Kidney capillary endothelial cell (primary cell): ENCODE results near the gene ZBTB21.
"Not testable (repeated sequence)": the region's sequence is repeated elsewhere in the genome, so short reads cannot be mapped to it uniquely, and the experiment has no call there.

Experiments used
- DNase-seq: peaks from one replicate; pipeline ENCODE4 v3.0.0-alpha.2; 2018; ENCODE audit warnings: low spot score

The ZBTB21 gene

GRCh38 chr21:41952568-41953248, 57.5 kb downstream of the ZBTB21 start:
- DNase-seq, result no peak

- no peak for DNase-seq
These were observed 58.1 kb downstream of the ZBTB21 start for GRCh38 chr21:41951876-41952567.

GRCh38 chr21:41950941-41951351, 59.2 kb downstream of the ZBTB21 start:
- DNase-seq, result no peak

- DNase-seq, result not testable (repeated sequence)
These were observed 60.5 kb downstream of the ZBTB21 start for GRCh38 chr21:41949631-41950030.

GRCh38 chr21:41948901-41949300, 61.3 kb downstream of the ZBTB21 start:
- DNase-seq, result no peak

- DNase-seq, result no peak
These were observed 61.9 kb downstream of the ZBTB21 start for GRCh38 chr21:41948078-41948895.

- DNase-seq, result no peak
These were observed 64.2 kb downstream of the ZBTB21 start for GRCh38 chr21:41945982-41946381.

- DNase-seq, result no peak
These were observed 66.3 kb downstream of the ZBTB21 start for GRCh38 chr21:41943851-41944250.

- DNase-seq, result no peak
These were observed 67.7 kb downstream of the ZBTB21 start for GRCh38 chr21:41942457-41942856.

GRCh38 chr21:41941941-41942340, 68.2 kb downstream of the ZBTB21 start:
- no peak for DNase-seq

GRCh38 chr21:41940431-41940830, 69.7 kb downstream of the ZBTB21 start:
- no peak for DNase-seq

GRCh38 chr21:41939391-41939790, 70.8 kb downstream of the ZBTB21 start:
- no peak for DNase-seq
